Fibroblast of upper back skin (primary cell): Measurements from ENCODE around the gene GSG1L.
"Not testable (repeated sequence)": the region's sequence is repeated elsewhere in the genome, so short reads cannot be mapped to it uniquely, and the experiment has no call there.

Source experiments
- DNase-seq: peaks from one replicate; pipeline ENCODE4 v3.0.0-alpha.2; 2013

The GSG1L gene

DNA sequence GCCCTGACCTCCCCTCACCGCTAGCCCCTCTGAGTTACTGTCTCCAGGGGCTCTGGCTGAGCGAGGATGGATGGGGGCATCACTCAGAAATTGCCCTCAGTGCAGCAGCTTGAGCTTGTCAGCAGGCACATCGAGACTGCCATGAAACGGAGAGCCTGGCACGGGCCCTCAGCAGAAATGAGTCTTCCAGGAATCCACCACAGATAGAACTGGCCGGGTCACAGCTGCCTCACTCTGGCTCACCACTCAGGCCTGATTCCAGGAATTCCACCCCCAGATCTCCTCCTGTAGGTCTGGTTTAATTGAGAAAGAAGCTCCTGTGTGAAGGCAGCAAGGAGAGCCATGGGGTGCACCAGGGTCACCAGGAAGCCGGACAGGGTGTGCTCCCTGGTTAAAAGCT is 85.5 kb downstream of the GSG1L start:
- no peak for DNase-seq

- no peak for DNase-seq
Measured at GRCh38 chr16:27976990-27977389, 86.5 kb downstream of the GSG1L start.

DNA sequence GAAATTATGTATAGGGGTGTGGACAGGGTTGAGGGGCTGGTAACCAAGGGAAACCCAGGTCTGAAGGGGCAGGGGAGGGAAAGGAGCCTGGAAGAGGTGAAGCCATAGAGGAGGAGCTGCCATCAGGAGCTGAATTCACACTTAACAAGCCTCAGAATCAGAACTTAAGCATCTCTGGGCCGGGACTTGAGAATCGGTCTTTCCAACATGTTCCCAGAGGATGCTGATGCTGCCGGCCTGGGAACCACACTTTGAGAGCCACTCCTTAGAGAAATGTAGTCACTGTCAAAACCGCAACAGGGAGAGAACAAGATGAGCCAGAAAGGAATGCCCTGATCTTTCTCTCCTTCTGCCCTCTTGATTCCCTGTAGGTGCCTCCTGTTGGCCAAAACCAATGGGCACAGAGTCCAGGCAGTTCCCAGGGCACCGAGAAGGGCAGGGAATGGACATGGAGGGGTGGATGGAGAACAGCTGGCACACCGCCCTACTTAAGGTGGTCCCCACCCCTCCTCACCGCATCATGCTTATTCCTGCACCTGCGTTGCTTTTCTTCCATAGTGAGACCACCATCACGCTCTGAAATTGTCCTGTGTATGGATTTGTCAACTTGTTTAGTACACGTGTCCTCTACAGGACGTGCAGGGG is 88.5 kb downstream of the GSG1L start:
- DNase-seq: no peak

- DNase-seq: no peak
Measured at GRCh38 chr16:27973678-27974077, 89.8 kb downstream of the GSG1L start.

DNA sequence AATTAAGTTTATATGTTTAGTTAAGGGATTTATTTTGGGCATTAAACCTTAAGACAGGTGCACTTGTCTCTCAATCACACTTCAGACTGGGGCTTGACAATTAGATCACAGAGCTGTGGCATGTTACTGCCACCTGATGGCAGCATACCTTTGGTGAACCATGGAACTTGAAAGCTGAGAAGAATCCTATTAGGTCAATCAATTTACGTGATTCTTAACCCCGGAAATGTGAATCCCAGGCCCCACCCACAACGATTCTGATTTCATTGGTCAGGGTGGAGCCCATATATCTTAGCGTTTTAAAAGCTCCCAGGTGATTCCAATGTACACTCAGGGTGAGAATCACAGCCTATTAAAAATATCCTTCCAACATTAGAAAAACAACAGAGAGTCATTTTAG is 91.0 kb downstream of the GSG1L start:
- DNase-seq: peak; percentile 6

GRCh38 chr16:27969574-27969973 is 93.9 kb downstream of the GSG1L start:
- no peak for DNase-seq

DNA sequence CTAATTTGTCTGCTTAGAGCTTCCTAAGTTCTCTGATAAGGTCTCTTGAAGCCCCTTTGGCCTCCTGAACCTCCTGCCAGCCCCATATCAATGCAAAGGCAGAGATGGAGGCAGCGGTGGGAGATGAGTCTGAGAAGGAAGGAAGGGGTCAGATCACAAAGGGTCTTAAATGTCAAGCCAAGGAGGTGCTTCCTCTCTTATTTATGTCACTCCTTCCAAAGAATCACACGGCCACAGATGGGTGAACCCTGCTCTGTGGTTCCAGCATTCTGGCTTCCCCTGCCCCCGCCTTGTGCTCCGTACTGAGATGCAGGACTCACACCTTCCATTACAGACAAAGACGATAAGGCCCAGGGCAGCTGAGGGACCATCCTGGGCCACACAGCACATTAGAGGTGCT is 96.3 kb downstream of the GSG1L start:
- no peak for DNase-seq

DNA sequence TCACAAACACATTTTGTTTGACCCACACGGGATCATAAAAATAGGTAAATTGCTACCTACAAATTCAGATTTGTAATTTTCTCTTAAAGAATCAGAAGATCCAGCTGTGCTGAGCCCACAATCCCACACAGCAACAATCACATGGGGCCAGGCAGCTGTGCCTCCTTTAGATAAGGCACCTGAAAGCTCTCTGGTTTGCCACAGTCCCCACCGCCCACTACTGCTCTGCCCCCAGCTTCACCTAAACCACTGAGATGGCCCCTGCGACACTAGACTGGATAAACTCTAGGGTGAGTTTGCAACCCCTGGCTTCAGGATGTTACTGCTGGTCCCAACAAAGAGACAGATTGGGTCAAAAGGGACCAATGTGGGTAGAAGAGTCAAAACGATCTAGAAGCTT is 96.8 kb downstream of the GSG1L start:
- DNase-seq: no peak

DNA sequence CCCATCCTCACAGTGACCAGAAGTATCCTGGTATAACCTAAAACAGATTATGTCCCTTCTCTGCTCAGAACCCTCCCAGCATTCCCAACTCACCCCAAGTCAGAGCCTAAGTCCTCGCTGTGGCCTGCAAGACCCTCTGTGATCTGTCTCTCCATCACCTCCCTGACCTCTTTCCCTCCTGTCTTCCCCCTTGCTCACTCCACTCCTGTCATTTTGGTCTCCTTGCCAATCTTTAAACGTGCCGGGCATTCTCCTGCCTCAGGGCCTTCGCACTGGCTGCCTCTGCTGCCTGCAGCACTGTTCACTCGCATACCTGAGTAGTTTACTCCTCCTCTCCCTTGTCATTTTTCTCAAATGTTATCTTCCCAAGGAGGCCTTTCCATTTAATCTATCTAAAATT is 97.7 kb downstream of the GSG1L start:
- DNase-seq: no peak

- DNase-seq: no peak
Measured at GRCh38 chr16:27963471-27963965, 100.0 kb downstream of the GSG1L start.

DNA sequence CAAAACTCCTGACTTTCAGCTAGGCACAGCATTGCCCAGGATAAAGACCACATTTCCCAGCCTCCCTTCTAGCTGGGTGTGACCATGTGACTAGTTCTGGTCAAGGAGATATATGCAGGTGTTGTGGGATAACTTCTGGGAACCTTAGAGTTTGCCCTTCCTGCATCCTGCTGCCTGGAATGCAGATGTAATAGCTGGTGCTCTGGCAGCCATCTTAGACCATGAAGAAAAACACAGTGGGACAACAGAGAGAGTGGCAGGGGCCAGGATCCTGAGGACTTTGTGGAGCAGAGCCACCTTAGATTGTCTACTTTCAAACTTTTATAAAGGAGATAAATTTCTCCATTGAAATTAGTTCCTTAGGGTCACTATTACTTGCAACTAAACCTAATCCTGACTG is 101.3 kb downstream of the GSG1L start:
- no peak for DNase-seq

DNA sequence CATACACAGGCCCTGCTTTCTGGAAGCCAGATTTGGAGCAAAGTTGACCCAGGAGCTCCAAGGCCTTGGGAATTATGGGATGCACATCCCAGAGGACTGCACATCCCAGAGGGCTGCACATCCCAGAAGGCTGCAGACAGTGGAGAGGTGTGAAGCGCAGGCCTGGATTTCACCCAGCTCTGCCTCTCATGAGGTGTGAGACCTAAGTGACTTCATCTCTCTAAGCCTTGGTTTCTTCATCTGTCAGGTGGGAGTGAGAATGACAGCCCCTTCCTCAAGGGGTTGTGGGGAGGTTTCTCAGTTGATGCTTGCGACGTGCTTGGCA is 102.3 kb downstream of the GSG1L start:
- no peak for DNase-seq

DNA sequence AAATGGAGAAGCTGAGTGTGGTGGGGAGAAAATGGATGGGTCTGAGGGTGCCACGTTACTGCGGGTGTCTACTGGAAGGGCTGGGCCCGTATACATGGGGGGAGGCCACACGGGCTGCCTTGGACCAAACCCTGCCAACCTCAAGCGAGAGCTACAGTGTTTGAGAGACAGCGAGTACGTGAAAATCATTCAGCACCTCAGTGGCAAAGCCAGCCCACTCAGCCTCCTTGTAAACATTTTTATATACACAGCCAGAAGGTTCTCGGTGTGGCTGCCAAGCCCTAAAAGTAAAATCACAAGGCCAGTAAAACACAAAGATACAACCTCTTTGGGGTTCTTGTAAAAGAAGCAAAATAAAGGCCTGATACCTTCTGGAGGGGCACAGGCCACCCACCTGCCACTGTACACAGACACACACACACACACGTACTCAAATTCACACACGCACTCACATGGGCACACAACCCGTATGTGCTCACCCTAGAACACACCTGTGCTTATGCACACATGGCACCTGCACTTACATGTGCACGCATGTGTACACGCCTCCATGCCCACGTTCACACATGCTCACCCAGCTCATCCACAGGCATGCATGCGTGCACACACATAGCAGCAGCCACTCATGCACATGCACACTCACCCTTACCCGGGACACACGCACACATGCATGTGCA is 102.8 kb downstream of the GSG1L start:
- no peak for DNase-seq

DNA sequence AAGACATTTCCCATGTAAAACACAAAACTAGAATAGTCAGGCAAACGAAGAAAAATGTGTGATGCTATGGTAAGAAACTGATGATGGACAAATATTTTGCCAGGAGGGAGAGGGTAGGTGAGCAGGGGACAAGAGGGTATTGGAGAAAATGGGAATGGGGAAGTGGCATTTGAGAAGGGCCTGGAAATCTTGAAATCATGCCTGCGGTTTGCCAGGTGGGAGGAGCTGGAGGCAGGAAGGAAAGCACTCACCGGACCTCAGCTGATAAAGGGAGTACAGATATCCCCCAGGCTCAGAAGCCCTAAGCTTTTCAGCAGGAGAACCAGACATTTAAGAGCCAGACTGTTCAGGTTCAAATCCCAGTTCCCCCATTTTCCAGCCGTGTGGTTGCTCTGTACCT is 103.6 kb downstream of the GSG1L start:
- DNase-seq: no peak

- no peak for DNase-seq
Measured at GRCh38 chr16:27954191-27954590, 109.3 kb downstream of the GSG1L start.

- DNase-seq: no peak
Measured at GRCh38 chr16:27952811-27953210, 110.7 kb downstream of the GSG1L start.

GRCh38 chr16:27951489-27952120 is 111.9 kb downstream of the GSG1L start:
- DNase-seq: no peak

DNA sequence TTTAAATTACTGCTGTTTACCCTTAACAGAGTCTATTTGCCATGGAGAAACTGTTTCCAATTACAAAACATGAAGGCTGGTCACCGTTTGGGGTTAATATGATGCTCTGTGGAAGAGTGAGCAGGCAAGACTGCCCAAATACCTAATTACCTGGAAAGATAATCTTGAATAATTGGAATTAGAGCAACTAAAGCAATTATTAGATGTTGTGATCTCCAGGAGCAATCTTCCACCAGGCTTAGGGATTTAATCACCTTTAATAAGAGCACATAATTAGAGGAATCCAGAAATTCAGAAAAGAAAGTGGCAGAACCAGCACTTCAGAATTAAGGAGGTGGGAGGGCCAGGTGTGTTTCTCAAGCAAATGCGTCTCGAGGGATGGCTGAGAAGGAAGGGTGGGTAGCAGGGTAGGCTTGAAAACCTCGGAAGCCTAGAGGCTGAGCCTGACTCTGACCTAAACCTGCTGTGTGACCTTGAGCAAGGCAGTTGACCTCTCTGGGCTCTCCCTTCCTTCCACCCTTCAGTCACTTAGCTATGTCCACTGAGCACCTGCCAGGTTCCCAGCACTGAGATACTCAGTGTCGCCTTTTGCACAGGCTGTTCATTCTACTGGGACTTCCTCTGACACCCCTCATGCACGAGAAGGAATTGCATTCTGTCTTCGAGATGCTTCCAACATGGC is 113.2 kb downstream of the GSG1L start:
- no peak for DNase-seq

DNA sequence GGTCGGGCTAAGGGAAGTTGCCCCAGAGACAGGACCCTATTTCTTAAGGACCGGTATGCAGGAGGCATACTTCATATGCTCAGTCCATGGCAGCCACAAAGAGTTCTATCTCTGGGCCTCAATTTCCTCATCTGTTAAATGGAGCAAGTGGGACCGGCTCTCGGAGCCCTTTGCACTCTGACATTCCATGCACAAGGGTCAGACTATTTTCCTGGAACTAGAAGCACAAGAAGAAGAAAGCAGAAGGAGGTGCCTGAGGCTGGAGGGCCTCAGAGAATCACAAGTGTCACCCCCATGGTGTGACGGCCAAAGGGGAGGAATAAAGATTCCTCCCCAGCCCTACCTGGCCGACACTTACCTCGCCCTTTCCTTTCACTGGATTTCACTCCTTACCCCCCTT is 115.8 kb downstream of the GSG1L start:
- no peak for DNase-seq

- DNase-seq: no peak
Measured at GRCh38 chr16:27945233-27945973, 118.1 kb downstream of the GSG1L start.

DNA sequence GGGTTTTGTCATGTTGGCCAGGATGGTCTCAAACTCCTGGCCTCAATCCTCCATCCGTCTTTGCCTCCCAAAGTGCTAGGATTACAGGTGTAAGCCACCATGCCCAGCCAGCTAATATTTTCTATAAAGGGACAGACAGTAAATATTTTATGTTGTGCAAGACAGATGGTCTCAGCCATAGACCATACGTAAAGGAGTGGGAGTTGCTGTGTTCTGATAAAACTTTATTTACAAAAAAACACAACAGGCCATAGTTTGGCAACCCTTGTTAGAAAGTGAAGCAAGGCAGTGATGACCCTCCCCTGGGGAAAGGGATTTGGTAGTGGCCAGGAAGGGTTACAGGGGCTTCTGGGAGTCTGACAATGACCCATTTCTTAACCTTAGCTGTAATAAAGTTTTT is 119.7 kb downstream of the GSG1L start:
- DNase-seq: no peak

- DNase-seq: not testable (repeated sequence)
Measured at GRCh38 chr16:27942071-27942470, 121.4 kb downstream of the GSG1L start.

DNA sequence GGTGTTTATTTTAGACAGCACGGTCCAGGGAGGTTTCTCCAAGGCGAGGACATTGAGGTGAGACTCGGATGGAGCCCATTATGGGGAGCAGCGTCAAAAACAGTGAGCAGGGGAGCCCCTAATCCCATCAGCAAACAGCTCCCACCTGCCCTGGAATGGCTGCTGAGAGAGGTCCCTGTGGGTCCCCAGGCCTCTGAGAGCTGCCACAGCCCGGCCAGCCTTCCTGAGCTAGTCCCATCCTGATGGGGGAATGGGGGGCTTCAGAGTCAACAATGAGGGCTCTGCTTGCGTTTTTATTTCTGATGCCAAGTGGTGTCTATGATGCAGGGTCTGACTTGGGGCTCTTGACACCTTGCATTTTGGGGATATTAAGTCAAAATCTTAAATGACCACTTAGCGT is 128.4 kb downstream of the GSG1L start:
- no peak for DNase-seq
